Activated CD4-positive, alpha-beta T cell treated with anti-CD3 and anti-CD28 coated beads for 36 hours (primary cell): ENCODE measurements around the gene NDUFB8. TPM values are rescaled to one million over a fixed set of nuclear protein-coding genes. Genes with fewer than 3 reads are reported as not detected.

Source experiments
- ATAC-seq: fragments of 200-7000 bp; cut with Tn5 transposase; one replicate; pipeline ENCODE4 v1.10.0; 2021; ENCODE audit warnings: mild to moderate bottlenecking, moderate library complexity
- CTCF ChIA-PET: fragments of 350-600 bp; sonication (Branson Sonifier 250); formaldehyde crosslinking; loops from one replicate; lab custom pipeline; 2021; ENCODE audit warnings: antibody characterized with exemption; lab: Charles Lee
- POLR2A ChIA-PET: fragments of 350-600 bp; sonication (Branson Sonifier 250); formaldehyde crosslinking; loops from one replicate; lab custom pipeline; 2021; ENCODE audit warnings: antibody characterized with exemption, inconsistent platforms; lab: Charles Lee
- DNase-seq: peaks from one replicate; pipeline ENCODE4 v3.0.0-alpha.2; 2020
- H3K27ac Mint-ChIP-seq: one replicate; pipeline ENCODE4 v1.8.0; 2021; ENCODE audit warnings: mixed read lengths
- H3K27me3 Mint-ChIP-seq: one replicate; pipeline ENCODE4 v1.8.0; 2021; ENCODE audit warnings: mixed read lengths
- H3K36me3 Mint-ChIP-seq: one replicate; pipeline ENCODE4 v1.8.0; 2021; ENCODE audit warnings: low read depth, mixed read lengths
- H3K4me1 Mint-ChIP-seq: one replicate; pipeline ENCODE4 v1.8.0; 2021; ENCODE audit warnings: mixed read lengths
- H3K4me3 Mint-ChIP-seq: one replicate; pipeline ENCODE4 v1.8.0; 2021; ENCODE audit warnings: mild to moderate bottlenecking, moderate library complexity, mixed read lengths
- H3K9me3 Mint-ChIP-seq: one replicate; pipeline ENCODE4 v1.8.0; 2021; ENCODE audit warnings: low read depth, mixed read lengths
- intact Hi-C, 2 experiments: fragments of 100-400 bp; cut with DNase I in 1 of 2; cut with micrococcal nuclease in 1 of 2; formaldehyde crosslinking; loops; one replicate each; pipeline versions ENCODE4 v1.14.2 to v1.15.1; 2022 to 2024; cut with DNase I, micrococcal nuclease
- total RNA-seq, 2 experiments: library from RNA; stranded (reverse); gene quantifications; one replicate each; pipeline ENCODE4 v1.2.3, GENCODE V29; 2021

NDUFB8 gene
- total RNA-seq, 2 experiments from 2014 or later, result 291 to 375 TPM

DNA sequence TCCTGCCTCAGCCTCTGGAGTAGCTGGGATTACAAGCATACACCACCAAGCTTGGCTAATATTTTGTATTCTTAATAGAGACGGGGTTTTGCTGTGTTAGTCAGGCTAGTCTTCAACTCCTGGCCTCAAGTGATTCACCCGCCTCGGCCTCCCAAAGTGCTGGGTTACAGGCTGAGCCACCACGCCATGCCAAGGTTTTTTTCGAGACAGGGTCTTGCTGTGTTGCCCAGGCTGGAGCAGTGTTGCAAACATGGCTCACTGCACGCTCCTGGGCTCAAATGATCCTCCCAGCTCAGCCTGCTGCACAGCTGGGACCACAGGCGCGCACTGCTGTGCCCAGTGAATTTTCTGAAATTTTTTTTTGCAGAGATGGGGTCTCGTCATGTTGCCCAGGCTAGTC, 6.7 kb downstream of the NDUFB8 start:
- peaks cover 27% of the 10 kb centered on the region for H3K4me1 Mint-ChIP-seq
- DNase-seq, result no peak
- H3K27ac Mint-ChIP-seq, result no peak overlapping the region
- no peaks in the 10 kb centered on the region for H3K9me3 Mint-ChIP-seq
- ATAC-seq, result no peak
- peaks cover 47% of the 10 kb centered on the region for H3K36me3 Mint-ChIP-seq
- H3K27me3 Mint-ChIP-seq, result no peaks in the 10 kb centered on the region
- H3K4me3 Mint-ChIP-seq, result no peak overlapping the region
- ChIA-PET POLR2A (interaction anchor here (0.6 kb wide), 1 partner anchor 22 kb away, joined by 3 read pairs; no protein-coding TSS in a partner anchor), CTCF (interaction anchor here (0.6 to 9.6 kb wide), 7 partner anchors 12 to 152 kb away, joined by 3 to 96 read pairs (median 3); partner anchors contain the start of gene HIF1AN)
- intact Hi-C loops, result no loop called here

DNA sequence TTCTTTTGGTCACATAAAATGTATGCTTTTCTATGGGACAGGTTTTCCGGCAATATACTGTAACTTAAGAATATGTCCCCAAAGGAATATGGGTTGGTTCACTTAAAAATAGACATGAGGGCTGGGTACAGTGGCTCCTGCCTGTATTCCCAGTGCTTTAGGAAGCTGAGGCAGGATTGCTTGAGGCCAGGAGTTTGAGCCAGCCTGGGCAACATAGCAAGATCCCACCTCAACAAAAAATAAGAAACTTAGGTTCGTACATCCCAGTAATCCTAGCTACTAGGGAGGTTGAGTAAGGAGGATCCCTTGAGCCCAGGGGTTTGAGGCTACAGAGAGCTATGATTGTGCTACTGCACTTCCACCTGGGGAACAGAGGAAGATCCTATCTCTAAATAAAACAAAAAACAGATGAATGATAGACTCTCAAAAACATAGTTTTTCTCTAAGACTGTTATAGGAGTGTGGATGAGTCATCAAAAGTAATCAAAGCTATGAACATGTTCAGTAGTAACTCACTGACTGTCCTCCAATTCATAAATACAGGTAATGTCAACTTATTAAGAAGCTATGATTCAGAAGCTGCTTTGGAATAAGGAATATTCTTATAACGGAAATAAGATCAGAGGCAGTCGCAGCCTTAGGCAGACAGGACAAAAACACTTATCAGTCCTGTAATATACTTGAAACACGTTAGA, 7.4 kb downstream of the NDUFB8 start:
- ChIA-PET CTCF (interaction anchor here (1.6 to 9.6 kb wide), 5 partner anchors 12 to 89 kb away, joined by 3 to 96 read pairs (median 7); no protein-coding TSS in a partner anchor), POLR2A (interaction anchor here (0.6 kb wide), 1 partner anchor 151 kb away, joined by 14 read pairs; no protein-coding TSS in a partner anchor)
- DNase-seq, result no peak
- Mint-ChIP-seq H3K27ac (peak overlapping the region; percentile 27), H3K36me3 (peaks cover 42% of the 10 kb centered on the region), H3K27me3 (no peaks in the 10 kb centered on the region), H3K4me1 (peaks cover 24% of the 10 kb centered on the region), H3K4me3 (no peak overlapping the region), H3K9me3 (no peaks in the 10 kb centered on the region)
- intact Hi-C loops, result no loop called here
- ATAC-seq, result no peak

DNA sequence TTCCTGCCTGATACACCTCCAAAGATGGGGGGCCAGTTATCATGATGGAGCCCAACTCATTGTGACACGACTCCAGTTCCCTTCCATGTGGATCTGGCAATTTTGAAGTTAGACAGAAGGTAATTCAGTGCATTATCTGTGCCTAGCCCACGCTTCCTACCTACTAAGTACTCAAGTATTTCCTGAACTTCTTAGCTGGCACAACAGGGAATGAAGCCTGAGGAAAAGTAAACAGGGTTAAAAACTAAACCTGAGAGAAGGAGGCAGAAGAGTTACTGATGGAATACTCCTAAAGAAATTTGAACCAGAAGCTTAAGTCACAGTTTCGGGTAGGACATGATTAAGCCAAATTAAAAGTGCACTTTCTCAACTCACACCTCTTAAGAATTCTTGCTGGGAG, 8.9 kb downstream of the NDUFB8 start:
- peak overlapping the region; percentile 25 for H3K27ac Mint-ChIP-seq
- H3K27me3 Mint-ChIP-seq, result no peaks in the 10 kb centered on the region

DNA sequence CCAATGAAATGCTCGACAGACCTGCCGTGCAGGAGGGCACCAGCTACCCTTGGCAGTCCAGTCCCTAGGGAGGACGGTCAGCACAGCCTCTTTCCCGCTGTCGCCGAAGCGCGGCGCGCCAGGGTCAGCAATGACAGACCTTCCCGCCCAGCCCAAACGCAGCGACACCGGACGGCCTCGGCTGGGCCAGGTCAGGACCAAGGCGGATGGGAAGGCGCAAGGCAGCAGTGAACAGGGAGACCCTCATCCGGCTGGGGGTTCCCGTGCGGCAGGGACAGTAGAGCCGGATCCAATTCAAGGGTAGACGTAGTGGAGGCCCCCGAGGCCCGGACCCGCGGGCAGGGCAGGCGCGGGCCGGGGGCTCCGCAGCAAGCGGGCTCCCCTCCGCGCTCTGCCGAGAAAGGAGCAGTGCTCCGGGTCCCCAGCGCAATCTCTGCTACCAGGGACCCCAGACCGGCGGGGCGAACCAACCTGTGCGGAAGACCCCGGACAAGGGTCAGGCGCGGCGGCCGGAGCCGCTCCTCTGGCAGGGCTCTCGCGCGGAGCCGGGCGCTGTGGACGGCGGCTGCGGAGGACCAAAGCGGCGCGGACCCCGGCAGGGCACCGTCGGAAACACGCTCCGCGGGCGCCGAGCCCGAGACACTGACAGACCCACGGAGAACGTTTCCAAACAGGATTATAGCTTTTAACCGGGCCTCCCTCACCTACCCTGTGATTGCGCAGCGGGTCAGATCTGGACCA, 10.2 kb downstream of the NDUFB8 start, which contains the start of gene SEC31B:
Gene SEC31B, minus strand, starts transcription at position 551 of the 741 bp plus-strand sequence. CDS start 2,909 bp downstream, outside the sequence.
- H3K4me3 Mint-ChIP-seq, result no peak within 1 kb of the TSS
- POLR2A ChIA-PET, result interaction anchor here (0.6 to 0.9 kb wide), 3 partner anchors 11 to 522 kb away, joined by 3 to 4 read pairs (median 3); no protein-coding TSS in a partner anchor
- CTCF ChIA-PET, result interaction anchor here (0.6 to 9.6 kb wide), 30 partner anchors 9 to 978 kb away, joined by 3 to 96 read pairs (median 6); partner anchors contain the start of genes HIF1AN, NDUFB8 and SCD
- H3K27ac Mint-ChIP-seq, result peak within 1 kb of the TSS; percentile 47
- no peaks in the 10 kb centered on the region for H3K27me3 Mint-ChIP-seq
- peaks cover 30% of the 10 kb centered on the region for H3K36me3 Mint-ChIP-seq
- peaks cover 13% of the 10 kb centered on the region for H3K4me1 Mint-ChIP-seq
- DNase-seq (no peak), ATAC-seq (peak; percentile 20)
- intact Hi-C loops, result no loop called here
- no peaks in the 10 kb centered on the region for H3K9me3 Mint-ChIP-seq

More for the DNA sequence above, 8.9 kb downstream of the NDUFB8 start:
- intact Hi-C loops, result no loop called here
- no peak for DNase-seq
- Mint-ChIP-seq H3K9me3 (no peaks in the 10 kb centered on the region), H3K4me1 (peaks cover 13% of the 10 kb centered on the region), H3K36me3 (peaks cover 37% of the 10 kb centered on the region), H3K4me3 (no peak overlapping the region)
- no peak for ATAC-seq
- POLR2A ChIA-PET, result no interaction called here
- CTCF ChIA-PET, result interaction anchor here (0.6 to 9.6 kb wide), 5 partner anchors 9 to 87 kb away, joined by 3 to 96 read pairs (median 7); partner anchors contain the start of gene NDUFB8

DNA sequence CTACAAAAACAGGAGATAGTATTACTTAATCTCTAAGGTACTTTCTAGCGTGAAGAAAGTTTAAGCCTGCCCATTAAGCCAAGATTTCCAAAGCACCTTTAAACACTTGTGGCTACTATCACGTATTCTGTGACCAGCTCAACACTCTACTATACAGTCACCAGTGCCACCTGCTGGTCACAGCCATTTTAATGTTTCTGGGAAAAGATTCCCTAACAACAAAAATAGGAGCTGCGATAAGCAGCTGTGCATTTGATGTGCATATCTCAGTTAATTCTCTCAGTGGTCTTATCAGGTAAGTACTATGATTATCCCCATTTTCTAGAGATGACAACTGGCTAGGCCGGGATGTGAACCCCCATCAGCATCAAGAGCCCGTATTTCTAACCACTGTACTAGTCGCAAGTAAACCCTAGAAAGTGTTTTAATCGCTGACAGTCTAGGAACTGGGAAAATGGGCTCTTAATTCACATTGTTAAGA, 10.9 kb downstream of the NDUFB8 start:
- Mint-ChIP-seq H3K27ac (peak overlapping the region; percentile 47), H3K9me3 (no peaks in the 10 kb centered on the region), H3K4me1 (peaks cover 13% of the 10 kb centered on the region), H3K4me3 (no peak overlapping the region), H3K36me3 (peaks cover 25% of the 10 kb centered on the region), H3K27me3 (no peaks in the 10 kb centered on the region)
- DNase-seq, result peak; percentile 82
- ChIA-PET POLR2A (interaction anchor here (0.6 to 0.9 kb wide), 3 partner anchors 10 to 148 kb away, joined by 3 to 4 read pairs (median 4); no protein-coding TSS in a partner anchor), CTCF (interaction anchor here (0.6 to 6.4 kb wide), 36 partner anchors 10 to 979 kb away, joined by 3 to 96 read pairs (median 5); partner anchors contain the start of genes HIF1AN, NDUFB8 and SCD)
- peak; percentile 76 for ATAC-seq
- intact Hi-C loops, result loop anchor here (1.0 kb wide), 4 partner anchors 10 to 180 kb away; no protein-coding TSS in a partner anchor

DNA sequence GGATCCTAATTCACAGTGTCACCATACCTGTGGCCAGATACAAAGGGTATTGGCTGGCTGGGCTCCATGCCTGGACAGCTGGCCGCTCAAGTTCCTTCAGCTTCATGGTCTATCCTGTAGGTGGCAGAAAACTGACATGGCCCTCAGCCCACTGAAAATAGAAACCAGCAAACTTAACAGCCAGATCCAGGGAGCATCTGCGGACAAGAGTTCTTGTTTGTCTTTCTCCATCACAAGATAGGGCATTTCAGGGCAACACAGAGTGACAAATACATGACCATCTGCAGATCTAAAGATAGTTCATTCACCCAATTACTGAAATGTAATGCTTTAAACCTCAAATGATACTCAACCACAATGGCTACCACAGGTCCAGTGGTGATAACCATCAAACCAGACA, 12.8 kb downstream of the NDUFB8 start:
- DNase-seq (no peak), ATAC-seq (no peak)
- peaks cover 23% of the 10 kb centered on the region for H3K4me1 Mint-ChIP-seq
- intact Hi-C loops, result no loop called here
- ChIA-PET POLR2A (interaction anchor here (0.6 kb wide), 1 partner anchor 378 kb away, joined by 3 read pairs; no protein-coding TSS in a partner anchor), CTCF (interaction anchor here (0.7 to 4.0 kb wide), 9 partner anchors 8 to 180 kb away, joined by 3 to 71 read pairs (median 5); no protein-coding TSS in a partner anchor)
- no peaks in the 10 kb centered on the region for H3K9me3 Mint-ChIP-seq
- H3K36me3 Mint-ChIP-seq, result peaks cover 27% of the 10 kb centered on the region
- peak overlapping the region; percentile 26 for H3K27ac Mint-ChIP-seq
- no peaks in the 10 kb centered on the region for H3K27me3 Mint-ChIP-seq
- H3K4me3 Mint-ChIP-seq, result no peak overlapping the region

DNA sequence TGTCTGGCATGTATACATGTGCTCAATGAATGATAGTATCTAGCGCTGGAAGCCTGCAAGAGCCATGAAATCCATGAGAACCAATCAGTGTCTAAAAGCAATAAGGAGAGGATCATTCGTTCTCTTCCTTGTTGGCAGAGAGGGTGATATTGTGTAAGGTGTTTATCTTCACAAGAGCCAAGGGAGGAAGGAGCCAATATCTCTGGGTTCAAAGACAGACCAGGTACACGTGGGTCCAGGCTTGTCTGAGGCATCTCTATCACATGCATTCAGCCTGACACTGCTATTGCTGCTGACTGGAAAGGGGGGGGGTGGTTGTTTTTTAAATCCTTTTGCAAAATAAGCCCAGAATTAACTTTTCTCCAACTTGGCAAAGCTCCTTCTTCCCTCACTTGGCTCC, 14.1 kb downstream of the NDUFB8 start:
- ChIA-PET CTCF (interaction anchor here (0.8 to 10.4 kb wide), 6 partner anchors 7 to 150 kb away, joined by 3 to 117 read pairs (median 4); no protein-coding TSS in a partner anchor), POLR2A (no interaction called here)
- Mint-ChIP-seq H3K9me3 (no peaks in the 10 kb centered on the region), H3K4me3 (no peak overlapping the region), H3K27ac (no peak overlapping the region), H3K4me1 (peaks cover 34% of the 10 kb centered on the region), H3K36me3 (peaks cover 27% of the 10 kb centered on the region), H3K27me3 (no peaks in the 10 kb centered on the region)
- intact Hi-C loops, result no loop called here
- ATAC-seq (no peak), DNase-seq (no peak)

DNA sequence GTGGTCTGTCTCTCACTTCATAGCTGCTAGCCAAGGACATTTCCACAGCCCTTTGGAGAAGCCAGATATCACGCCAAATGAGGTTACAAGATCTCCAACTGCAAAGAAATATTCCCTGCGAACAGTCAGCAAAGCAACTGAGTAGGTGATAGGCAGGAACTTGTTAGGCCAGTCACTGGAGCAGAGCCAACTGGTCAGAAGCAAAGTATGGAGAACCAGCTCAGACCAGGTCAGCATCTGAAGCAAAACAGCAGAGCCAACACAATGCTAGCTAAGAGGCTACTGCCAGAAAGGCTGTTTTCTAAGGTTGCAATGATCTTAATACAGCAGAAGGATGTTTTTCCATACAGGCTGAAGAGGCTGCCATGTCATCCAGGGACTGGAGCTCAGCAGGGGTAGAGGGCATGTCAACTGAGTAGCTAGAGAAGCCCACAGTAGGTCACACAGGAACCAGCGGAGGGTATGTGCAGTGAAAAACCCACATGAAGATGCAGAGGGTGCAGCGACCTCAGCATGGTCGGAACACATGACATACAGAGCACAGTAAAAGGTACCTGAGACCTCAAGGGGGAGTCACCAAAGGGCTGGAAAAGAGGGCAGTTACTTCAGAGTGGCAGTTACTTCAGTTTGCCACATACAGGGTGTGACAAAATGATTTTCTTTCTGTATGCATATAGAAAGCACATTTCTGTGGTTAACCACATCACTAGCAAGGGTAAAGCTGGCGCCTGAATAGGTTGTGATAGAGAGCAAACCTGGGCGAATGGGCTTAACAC, 18.9 kb downstream of the NDUFB8 start:
- H3K36me3 Mint-ChIP-seq, result peaks cover 35% of the 10 kb centered on the region
- ATAC-seq (peak; percentile 74), DNase-seq (peak; percentile 85)
- peak overlapping the region; percentile 4 for H3K4me3 Mint-ChIP-seq
- intact Hi-C loops, result loop anchor here (1.0 to 2.0 kb wide), 4 partner anchors 18 to 164 kb away; partner anchors contain the start of genes HIF1AN (in 1 of the 2), NDUFB8 (in 1 of the 2) and SCD (in 1 of the 2)
- ChIA-PET CTCF (interaction anchor here (0.6 to 10.4 kb wide), 22 partner anchors 7 to 367 kb away, joined by 3 to 131 read pairs (median 4); partner anchors contain the start of genes HIF1AN and SCD), POLR2A (interaction anchor here (0.6 to 1.3 kb wide), 5 partner anchors 18 to 164 kb away, joined by 3 to 6 read pairs (median 5); partner anchors contain the start of gene SCD)
- H3K27me3 Mint-ChIP-seq, result no peaks in the 10 kb centered on the region
- no peaks in the 10 kb centered on the region for H3K9me3 Mint-ChIP-seq
- H3K4me1 Mint-ChIP-seq, result peaks cover 69% of the 10 kb centered on the region
- H3K27ac Mint-ChIP-seq, result peak overlapping the region; percentile 86

DNA sequence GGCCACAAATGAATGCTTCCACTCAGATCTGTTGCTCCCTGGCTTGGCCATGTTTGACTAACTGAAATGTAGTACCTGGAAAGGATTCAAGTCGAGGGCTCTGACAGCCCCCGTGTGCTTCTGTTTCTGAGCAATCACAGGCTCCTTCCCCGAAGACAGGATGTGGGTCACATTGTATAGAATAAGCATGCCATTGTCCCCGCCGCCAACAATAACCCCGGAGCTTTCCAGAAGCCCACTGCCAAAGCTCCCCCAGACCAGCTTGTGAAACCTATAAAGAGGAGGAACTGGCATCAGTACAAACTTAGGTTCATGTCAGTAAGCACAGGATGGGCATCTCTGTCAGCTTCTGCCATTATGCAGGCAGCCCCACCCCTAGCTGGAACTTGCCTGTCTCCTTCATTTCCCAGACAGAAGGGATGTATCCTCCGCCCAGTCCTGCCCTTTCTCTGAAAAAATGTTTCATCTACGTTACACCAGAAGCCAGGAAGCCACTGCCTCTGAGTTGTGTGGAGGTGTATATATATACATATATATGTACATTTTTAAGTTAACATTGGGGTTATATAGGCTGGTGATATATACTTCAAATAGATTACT, 20.3 kb downstream of the NDUFB8 start:
- peaks cover 69% of the 10 kb centered on the region for H3K4me1 Mint-ChIP-seq
- peak overlapping the region; percentile 35 for H3K4me3 Mint-ChIP-seq
- DNase-seq, result peak; percentile 86
- POLR2A ChIA-PET, result interaction anchor here (0.7 to 1.4 kb wide), 6 partner anchors 10 to 139 kb away, joined by 3 to 5 read pairs (median 4); no protein-coding TSS in a partner anchor
- H3K27me3 Mint-ChIP-seq, result no peaks in the 10 kb centered on the region
- no peaks in the 10 kb centered on the region for H3K9me3 Mint-ChIP-seq
- CTCF ChIA-PET, result interaction anchor here (0.6 to 10.4 kb wide), 27 partner anchors 8 to 330 kb away, joined by 3 to 131 read pairs (median 8); partner anchors contain the start of genes HIF1AN and SCD
- intact Hi-C loops, result loop anchor here (1.0 to 2.0 kb wide), 4 partner anchors 9 to 139 kb away; partner anchors contain the start of gene HIF1AN (in 1 of the 2)
- peaks cover 42% of the 10 kb centered on the region for H3K36me3 Mint-ChIP-seq
- peak overlapping the region; percentile 86 for H3K27ac Mint-ChIP-seq
- peak; percentile 49 for ATAC-seq
